Measurements from ENCODE around the gene TUSC2. TPM values are rescaled to one million over a fixed set of nuclear protein-coding genes. Genes with fewer than 3 reads are reported as not detected.

The TUSC2 gene
- total RNA-seq, 1 experiment from 2014 or later: 33.5 TPM

DNA sequence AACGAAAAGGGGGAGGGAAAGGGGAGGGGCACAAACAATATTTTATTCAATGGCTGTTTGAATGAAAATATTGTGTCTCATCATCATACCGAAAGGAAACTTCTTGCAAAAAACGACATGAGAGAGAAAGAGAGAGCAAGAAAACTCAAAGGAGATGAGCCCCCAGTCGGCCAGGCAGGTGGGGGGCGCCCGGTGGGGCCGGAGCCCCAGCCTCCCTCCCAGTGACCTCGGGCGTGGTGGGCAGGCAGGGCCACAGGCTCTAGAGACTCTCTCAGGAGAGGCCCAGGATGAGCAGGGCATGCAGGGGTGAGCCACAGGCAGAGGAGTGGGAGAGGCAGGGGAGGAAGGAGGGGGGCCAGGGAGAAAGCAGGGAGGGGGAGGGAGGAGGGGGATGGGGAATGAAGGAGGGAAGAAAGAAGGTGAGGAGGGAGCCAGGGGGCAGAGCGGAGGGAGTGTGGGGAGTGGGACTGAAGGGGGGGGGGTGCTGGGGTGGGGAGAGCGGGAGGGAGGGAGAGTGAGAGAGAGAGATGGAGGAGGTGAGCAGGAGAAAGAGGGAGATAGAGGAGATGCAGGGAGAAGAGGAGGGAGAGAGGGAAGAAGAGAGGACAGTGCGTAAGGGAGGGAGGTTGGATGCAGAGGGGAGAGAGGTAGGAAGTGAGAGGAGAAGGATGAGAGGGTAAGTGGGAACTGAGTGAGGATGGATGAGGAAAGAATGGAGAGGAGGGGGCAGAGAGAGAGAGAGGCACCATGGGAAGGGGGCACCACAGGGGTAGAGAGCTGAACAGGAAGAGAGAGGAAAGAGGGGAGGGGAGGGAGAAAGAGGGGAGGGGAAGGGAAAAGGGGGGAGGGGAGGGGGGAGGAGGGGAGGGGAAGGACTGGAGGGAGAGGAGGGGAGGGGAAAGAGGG, 45.4 kb upstream of the TUSC2 start:
- H3K4me1 Mint-ChIP-seq: peaks cover 19 to 48% of the 10 kb centered on the region in 2 experiments
- Histone ChIP-seq H3K9ac (ENCODE audit: extremely low read depth, insufficient read length, low read length) (no peak overlapping the region), H2BK12ac (ENCODE audit: insufficient read length, low read depth, low read length) (no peak overlapping the region), H2BK5ac (ENCODE audit: insufficient read length, low read length) (no peak overlapping the region), H4K5ac (ENCODE audit: insufficient read length, low read depth, low read length) (no peak overlapping the region), H3K14ac (ENCODE audit: insufficient read depth, low read length) (no peak overlapping the region), H3K4ac (ENCODE audit: low read depth, low read length) (no peak overlapping the region), H4K91ac (ENCODE audit: insufficient read length, low read depth, low read length) (no peak overlapping the region), H4K8ac (replicated peaks; ENCODE audit: insufficient read length, low read depth, low read length) (no peak overlapping the region), H3K27ac (ENCODE audit: insufficient read length, low read depth, low read length) (no peak overlapping the region), H3K79me1 (ENCODE audit: insufficient read depth, low read depth, low read length, poor library complexity, severe bottlenecking) (no peaks in the 10 kb centered on the region), H3K56ac (ENCODE audit: insufficient read length, low read depth, low read length) (no peak overlapping the region), H3K23me2 (ENCODE audit: insufficient read length, low read depth, low read length, poor library complexity, severe bottlenecking) (no peaks in the 10 kb centered on the region), H3K9me3 (ENCODE audit: control insufficient read depth, low read depth, low read length) (no peaks in the 10 kb centered on the region), H2AK5ac (ENCODE audit: insufficient read length, low read length) (no peak overlapping the region), H2BK15ac (ENCODE audit: low read depth, low read length) (no peak overlapping the region), H3K4me1 (ENCODE audit: insufficient read depth, low read length) (no peaks in the 10 kb centered on the region), H2BK120ac (ENCODE audit: low read depth, low read length, poor library complexity, severe bottlenecking) (no peak overlapping the region), H3K79me2 (ENCODE audit: insufficient read depth, low read length) (no peaks in the 10 kb centered on the region), H3K23ac (ENCODE audit: insufficient read length, low read depth, low read length) (no peak overlapping the region), H2BK20ac (ENCODE audit: low read depth, low read length, poor library complexity, severe bottlenecking) (no peak overlapping the region), H4K20me1 (ENCODE audit: control insufficient read depth, insufficient read depth, insufficient read length) (peaks cover 2% of the 10 kb centered on the region), H3K18ac (ENCODE audit: insufficient read length, low read depth, low read length) (no peak overlapping the region), H3T11ph (ENCODE audit: low read length) (no peak overlapping the region), H2AFZ (ENCODE audit: low read length) (no peak overlapping the region), H3K27me3 (ENCODE audit: insufficient read depth, low read length) (no peaks in the 10 kb centered on the region), H3K4me2 (ENCODE audit: insufficient read depth, insufficient read length, low read length) (peak overlapping the region; percentile 22)
- peaks cover 0 to 1% (median 0%) of the 10 kb centered on the region in 3 experiments; a peak in 1 of 7 replicates for H3K36me3 Mint-ChIP-seq (ENCODE audit: insufficient read depth in 1 of 3, low read depth in 3 of 3)
- peak overlapping the region in 1 of 2 experiments; percentile 10; a peak in 2 of 5 replicates for H3K4me3 Mint-ChIP-seq
- TF ChIP-seq, protein P1, sequence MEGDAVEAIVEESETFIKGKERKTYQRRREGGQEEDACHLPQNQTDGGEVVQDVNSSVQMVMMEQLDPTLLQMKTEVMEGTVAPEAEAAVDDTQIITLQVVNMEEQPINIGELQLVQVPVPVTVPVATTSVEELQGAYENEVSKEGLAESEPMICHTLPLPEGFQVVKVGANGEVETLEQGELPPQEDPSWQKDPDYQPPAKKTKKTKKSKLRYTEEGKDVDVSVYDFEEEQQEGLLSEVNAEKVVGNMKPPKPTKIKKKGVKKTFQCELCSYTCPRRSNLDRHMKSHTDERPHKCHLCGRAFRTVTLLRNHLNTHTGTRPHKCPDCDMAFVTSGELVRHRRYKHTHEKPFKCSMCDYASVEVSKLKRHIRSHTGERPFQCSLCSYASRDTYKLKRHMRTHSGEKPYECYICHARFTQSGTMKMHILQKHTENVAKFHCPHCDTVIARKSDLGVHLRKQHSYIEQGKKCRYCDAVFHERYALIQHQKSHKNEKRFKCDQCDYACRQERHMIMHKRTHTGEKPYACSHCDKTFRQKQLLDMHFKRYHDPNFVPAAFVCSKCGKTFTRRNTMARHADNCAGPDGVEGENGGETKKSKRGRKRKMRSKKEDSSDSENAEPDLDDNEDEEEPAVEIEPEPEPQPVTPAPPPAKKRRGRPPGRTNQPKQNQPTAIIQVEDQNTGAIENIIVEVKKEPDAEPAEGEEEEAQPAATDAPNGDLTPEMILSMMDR (conservative IDR thresholded peaks at IDR 0.05): no peak
- H3K9me3 Mint-ChIP-seq: no peaks in the 10 kb centered on the region
- no CpG with 5 or more reads among the region's 12 CpGs for WGBS (ENCODE audit: extremely low coverage, insufficient read length, low lambda C conversion rate)
- H3K27me3 Mint-ChIP-seq (ENCODE audit: low read depth): peaks cover 2% of the 10 kb centered on the region
- peak overlapping the region in 2 of 3 experiments; percentile 81 to 88; a peak in 5 of 7 replicates for H3K27ac Mint-ChIP-seq
- peak; percentile 71 for DNase-seq

Measured in H9 (cell line).